HUDEP-2 (cell line): ENCODE data around the gene CARHSP1.
A peak's percentile ranks its signal among the peaks of the same experiment; 100 is the strongest.
"Not testable (repeated sequence)": the region's sequence is repeated elsewhere in the genome, so short reads cannot be mapped to it uniquely, and the experiment has no call there.

ENCODE experiments used
- DNase-seq, 76 experiments: peaks; one replicate each; lab custom pipeline; 2025; ENCODE audit not compliant: unreplicated experiment in 76 of 76; lab: John Stamatoyannopoulos, UW

Gene CARHSP1

DNA sequence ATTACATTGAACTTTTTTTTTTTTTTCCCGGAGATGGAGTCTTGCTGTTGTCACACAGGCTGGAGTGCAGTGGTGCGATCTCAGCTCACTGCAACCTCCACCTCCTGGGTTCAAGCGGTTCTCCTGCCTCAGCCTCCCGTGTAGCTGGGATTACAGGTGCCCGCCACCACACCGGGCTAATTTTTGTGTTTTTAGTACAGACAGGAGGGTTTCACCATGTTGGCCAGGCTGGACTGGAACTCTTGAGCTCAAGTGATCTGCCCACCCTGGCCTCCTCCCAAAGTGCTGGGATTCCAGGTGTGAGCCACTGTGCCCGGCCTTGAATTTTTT, 5.0 kb upstream of the CARHSP1 start:
- not testable (repeated sequence) for DNase-seq

DNA sequence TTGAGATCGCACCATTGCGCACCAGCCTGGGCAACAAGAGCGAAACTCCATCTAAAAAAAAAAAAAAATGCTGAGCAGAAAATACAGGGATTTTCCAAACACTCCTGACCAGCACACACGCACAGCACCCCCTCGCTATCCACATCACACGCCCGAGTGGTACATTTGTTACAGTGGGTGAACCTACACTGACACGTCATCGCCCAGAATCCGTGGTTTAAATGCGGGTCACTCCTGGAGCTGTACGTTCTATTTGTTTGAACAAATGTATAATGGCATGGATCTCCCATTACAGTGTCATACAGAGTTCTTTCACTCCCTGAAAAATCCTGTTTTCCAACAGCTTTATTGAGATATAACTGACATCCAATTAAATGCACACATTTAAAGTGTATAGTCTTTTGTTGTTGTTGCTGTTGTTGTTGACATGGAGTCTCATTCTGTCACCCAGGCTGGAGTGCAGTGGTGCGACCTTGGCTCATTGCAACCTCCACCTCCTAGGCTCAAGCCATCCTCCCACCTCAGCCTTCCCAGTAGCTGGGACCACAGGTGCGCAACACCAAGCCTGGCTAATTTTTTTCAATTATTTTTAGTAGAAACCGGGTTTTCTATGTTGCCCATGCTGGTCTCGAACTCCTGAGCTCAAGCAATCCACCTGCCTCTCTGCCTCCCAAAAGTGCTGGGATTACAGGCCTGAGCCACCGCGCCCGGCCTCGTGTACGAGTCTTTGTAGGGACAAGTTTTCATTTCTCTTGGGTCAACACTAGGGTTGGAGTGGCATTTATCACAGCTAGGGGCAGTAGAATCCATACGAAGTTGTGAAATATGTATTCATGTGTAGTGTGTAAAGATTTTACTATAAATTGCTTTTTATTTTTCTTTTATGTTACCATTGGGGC, 4.4 kb upstream of the CARHSP1 start:
- no peak for DNase-seq

DNA sequence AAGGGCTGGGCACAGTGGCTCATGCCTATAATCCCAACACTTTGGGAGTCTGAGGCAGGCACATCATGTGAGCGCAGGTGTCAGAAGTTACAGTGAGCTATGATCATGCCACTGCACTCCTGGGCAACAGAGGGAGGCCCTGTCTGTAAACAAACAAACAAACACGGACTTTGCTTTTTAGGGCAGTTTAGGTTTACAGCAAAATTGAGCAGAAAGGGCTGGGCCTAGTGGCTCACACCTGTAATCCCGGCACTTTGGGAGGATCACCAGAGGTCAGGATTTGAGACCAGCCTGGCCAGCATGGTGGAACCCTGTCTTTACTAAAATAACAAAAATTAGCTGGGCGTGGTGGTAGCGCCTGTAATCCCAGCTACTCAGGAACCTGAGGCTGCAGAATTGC, 3.3 kb upstream of the CARHSP1 start:
- DNase-seq = no peak

DNA sequence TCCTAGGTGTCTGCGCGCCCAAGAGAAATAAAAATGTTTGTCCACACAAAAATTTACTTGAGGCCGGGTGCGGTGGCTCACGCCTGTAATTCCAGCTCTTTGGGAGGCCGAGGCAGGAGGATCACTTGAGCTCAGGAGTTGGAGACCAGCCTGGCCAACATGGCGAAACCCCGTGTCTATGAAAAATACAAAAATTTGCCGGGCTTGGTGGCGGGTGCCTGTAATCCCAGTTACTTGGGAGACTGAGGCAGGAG, 1.1 kb upstream of the CARHSP1 start:
- not testable (repeated sequence) for DNase-seq

DNA sequence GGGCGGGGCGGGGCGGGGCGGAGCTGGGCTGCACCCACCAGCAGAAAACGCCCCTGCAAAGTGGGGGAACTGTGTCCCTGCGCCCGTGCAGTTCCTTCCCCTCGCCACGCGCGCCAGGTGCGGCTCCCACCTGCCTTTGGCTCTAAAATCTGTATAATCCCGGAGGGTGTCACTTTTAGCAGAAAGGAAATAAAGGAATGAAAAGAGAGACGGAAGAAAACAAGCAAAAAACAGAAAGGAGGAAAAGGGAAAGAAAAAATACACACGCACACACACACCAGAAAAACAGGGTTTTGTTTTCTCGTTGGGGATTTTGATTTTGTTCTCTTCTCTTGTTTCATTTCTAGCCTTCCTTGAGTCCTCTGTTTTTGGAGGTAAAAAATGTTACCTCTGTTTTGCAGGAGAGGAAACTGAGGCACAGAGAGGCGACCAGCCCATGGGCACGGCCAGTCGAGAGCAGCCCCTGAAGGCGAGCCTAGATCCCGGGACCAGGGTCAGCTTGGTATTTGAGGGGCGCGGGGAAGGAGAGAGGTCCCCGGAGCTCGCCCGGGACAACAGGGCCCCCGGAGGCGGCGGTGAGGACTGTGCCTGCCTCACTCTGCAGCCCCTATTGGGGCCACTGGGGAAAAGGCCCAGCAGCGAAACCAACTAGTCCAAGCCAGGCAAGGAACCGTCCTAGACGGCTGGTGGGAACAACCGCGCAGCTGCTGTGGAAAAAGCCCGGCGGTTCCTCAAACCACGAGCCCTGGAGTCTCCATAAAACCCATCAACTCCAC, 594 bp upstream of the CARHSP1 start:
- DNase-seq = peak in 4 of 76 experiments; percentile 9 to 70 (median 14)

DNA sequence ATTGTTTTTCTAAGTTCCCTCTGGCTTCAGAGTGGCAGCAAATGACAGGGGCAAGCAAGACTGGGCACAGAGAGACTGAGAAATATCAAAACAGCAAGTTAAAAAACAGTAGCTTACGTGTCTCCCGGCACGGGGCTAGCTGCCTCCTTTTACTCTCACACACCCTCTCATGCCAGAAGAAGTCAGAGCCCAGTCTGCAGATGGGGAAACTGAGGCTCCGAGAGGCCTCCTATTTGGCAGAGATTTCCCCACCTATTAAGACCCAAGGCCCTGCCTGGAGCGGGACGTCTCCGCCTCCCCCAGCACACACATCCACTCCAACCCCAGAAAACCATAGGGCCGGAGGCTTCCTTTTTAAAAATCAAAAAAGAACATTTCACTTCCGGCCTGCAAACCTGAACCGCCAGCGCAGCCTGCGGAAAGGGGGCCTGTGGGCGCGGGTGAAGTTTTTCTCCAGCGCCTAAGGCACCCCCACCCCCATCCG, 832 bp downstream of the CARHSP1 start:
- peak in 2 of 76 experiments; percentile 57 to 75 for DNase-seq

DNA sequence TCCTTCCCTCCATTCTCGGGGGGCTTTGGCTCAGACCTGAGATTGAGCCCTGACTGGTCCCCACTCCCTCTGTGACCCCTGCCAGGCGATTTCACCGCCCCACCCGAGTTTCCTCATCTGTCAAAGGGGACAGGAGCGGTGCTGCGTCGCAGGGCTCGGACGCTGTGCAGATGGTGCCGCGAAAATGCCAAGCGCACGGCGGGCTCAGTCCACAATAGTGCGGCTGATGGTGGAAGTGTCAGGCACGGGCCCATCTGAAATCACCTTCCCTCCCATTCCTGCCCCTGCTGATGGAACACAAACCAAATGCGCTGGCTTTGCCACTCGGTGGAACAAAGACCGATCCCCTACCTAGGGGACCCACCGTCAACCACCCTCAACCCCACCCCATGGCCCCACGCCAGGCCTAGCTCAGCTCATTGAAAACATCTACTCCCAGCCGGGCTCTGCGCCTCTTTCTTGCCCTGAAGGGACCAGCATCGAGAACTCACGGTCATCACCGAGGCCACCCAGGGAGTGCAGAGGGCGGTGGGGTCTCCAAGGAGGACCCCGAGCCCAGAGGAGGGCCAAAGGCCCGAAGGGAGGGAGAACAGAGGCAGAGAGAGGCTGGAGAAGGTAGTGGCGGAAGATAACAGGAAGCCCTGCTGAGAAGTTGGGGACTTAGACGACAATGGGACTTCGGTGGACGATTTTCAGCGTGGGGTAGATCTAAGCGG, 1.4 kb downstream of the CARHSP1 start:
- DNase-seq = peak in 34 of 76 experiments; percentile 11 to 69 (median 31)

DNA sequence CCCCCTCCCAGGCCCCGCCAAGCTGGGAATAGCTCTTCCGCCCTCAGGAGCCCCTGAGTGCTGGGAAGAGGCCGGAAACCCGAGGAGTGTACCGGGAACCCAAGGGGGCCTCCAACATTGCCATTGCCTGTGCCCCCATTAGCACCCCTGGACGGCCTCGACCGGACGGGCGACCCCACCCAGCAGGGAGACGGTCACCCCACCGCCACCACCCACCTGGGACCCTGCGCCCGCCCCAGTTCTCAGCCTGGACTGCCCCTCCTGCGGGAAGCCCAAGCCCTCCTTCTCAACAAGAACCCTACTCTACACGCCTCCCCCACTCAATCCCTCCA, 2.0 kb downstream of the CARHSP1 start:
- DNase-seq = no peak

DNA sequence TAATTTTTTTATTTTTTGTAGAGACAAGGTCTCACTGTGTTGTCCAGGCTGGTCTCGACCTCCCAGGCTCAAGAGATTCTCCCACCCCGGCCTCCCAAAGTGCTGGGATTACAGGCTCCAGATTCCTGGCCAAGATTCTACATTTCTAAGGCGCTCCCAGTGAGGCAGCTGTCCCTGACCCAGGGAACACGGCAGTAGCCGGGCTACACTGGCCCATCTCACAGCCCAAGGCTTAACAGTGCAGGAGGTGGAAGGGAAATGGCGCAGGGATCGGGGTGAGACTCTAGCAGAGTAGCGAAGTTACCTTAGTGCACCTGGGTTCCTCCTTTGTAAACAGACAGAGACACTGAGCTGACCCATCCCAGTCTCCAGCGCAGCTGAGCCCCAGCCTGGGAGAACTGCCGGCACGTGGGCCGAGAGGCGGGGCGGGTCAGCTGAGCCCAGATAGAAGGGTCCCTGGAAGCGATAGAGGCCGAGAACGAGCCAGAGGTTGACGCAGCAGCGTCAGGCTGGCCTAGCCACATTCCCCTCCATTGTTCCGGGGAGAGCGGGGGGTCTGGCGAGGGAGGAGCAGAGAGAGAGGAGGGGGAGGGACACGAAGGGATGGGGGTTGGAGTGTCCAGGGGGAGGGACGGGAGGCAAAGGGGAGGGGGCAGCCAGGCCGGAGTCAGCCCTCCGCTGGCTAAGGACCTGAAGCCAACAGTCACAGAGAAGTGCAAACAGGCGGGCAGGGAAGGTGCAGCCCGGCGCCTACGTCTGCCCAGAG, 2.5 kb downstream of the CARHSP1 start:
- DNase-seq = no peak

DNA sequence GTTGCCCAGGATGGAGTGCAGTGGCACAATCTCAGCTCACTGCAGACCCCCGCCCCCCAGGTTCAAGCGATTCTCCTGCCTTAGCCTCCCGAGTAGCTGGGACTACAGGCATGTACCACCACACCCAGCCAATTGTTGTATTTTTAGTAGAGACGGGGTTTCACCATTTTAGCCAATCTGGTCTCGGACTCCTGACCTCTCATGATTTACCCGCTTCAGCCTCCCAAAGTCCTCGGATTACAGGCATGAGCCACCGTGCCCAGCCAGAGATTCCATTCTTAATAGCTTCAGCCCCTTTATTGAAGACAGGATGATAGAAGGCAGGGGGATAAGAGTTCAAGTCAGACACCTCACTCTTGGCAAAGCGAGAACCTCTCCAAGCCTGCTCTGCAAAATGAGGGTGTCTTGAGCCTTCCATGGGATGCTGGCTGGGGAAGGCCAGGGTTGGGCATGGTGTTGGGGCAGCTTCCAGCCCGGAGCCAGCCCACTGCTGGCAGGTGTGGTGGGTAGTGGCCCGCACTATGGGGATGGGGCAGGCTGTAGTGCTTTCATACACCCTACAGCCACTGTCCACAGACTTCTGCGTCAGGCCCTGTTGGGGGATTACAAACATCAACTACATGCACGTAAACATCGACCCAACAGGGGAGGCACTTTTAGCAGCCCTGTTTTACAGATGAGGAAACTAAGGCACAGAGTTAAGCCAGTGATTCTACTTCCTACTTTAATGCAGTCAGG, 3.5 kb downstream of the CARHSP1 start:
- no peak for DNase-seq

DNA sequence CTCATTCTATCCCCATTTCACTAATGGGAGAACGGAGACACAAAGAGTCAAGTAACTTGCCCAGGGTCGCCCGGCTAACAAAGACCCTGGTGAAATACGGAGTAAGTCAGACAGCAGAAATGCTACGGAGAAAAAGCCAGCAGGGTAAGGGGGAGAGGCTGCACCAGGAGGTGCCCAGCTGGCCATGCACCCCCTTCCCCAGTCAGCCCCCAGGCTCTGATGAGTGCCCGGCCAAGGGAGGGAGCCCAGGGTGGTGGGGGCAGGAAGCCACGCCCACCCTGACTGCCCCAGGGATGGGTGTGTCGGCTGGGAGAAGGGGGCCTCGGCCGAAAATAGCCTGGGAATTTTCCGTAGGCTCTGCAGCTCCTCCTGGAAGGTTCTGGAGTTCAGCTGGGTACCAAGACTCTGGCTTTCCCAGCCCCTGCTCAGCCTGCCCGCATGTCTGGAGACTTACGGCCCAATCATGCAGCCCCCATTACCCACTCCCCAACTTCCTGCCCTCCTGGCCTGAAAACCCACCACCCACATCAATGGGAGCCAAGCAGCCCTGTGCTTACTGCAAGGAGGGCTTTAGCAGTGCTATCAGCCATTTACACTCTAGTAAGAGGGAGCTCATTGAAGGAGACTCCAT, 4.2 kb downstream of the CARHSP1 start:
- DNase-seq = no peak

DNA sequence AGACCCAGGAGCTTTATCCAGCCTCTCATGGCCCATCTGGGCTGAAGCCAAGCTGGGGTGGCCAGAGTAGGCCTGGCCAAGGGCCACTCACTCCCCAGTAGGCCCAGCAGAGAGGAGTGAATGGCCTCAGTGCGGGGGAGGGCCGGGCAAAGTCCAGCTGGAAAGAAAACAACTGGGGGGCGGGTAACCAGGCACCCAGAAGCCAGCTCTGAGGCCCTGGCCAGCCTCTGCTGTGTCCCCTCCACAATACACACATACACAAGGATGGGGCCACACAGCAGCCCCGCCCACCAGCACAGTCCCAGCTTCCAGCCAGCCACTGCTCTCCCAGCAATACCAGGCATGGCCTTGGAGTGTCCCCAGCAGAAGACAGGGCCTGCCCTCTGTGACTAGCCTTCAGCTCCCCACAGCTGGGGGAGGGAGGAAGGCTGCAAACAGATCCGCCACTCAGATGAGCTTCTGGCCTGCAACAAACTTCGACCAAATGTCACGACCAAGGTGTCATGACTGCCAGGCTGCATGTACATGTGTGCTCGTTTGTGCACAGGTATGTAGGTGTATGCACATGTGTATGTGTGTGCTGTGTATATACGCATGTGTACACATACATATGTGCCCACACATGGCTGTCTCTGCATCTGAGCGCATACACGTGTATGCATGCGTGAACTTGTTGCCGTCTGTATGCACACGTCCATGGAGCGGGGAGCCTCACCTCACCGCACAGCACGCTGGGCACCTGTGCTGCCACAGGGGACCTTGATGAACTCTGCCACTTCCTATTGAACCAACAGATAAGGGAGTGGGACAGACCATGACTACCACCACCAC, 5.0 kb downstream of the CARHSP1 start:
- DNase-seq = peak in 29 of 76 experiments; percentile 8 to 59 (median 24)

DNA sequence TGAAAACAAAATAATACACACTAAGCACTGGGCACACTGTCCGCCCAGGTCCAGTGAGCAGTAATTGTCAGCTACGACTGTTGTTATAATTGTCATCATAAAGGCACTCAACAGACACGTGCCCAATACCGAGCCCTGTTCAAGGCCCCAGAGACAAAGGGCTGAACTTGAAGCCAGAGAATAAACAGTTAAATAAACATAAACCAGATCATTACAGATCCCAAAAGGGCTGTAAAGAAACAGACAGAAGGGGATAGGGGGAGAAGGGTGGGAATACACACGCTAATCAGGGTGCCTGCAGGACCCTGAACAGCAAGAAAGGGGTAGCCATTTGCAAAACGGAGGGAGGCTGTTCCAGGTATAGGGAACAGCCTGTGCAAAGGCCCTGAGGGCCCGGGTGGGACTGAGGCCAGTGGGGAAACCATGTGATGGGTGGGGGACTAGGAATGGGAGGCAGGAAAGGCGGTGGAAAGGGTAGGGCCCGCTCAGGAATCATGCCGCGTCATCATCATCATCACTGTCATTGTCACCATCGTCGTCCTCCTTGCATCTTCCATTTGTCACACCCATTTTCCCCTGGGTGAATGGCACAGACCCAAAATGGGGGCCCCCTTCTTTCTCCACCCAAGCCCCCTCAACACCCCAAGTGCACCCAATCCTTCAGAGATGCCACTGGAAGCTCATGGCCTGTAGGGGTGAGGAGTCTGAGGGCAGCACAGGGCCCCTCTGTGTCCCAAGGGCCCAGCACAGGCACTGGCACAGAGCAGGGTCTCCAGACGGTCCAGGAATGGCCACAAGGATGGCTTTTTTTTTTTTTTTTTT, 6.3 kb downstream of the CARHSP1 start:
- no peak for DNase-seq

DNA sequence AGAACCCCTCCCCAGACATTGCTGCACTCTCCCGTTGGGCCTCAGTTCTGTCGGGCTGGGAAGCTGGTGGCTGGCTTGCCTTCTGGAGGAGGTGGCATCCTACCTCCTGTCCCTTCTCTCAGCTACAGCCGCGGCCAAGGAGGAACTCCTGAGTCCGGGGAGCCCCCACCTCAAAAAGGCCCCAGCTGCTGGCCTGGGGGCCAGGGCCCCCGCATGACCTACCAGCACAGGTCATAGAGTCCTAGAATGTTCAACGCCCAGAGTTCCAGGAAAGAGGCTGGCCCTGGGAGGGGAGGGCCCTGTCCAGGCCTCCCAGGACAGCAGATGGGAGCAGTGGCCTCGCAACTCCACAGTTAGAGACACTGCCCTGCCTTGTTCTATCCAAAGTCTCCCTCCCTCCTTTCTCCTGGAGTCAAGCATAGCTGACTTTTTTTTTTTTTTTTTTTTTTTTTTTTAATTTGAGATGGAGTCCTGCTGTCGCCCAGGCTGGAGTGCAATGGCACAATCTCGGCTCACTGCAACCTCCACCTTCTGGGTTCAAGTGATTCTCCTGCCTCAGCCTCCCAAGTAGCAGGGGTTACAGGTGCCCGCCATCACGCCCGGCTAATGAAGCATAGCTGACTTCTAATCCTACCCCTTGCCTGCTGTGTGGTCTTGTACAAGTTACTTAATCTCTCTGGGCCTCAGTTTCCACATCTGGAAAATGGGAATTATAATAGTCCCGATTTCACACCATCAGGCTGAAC, 7.1 kb downstream of the CARHSP1 start:
- no peak for DNase-seq

DNA sequence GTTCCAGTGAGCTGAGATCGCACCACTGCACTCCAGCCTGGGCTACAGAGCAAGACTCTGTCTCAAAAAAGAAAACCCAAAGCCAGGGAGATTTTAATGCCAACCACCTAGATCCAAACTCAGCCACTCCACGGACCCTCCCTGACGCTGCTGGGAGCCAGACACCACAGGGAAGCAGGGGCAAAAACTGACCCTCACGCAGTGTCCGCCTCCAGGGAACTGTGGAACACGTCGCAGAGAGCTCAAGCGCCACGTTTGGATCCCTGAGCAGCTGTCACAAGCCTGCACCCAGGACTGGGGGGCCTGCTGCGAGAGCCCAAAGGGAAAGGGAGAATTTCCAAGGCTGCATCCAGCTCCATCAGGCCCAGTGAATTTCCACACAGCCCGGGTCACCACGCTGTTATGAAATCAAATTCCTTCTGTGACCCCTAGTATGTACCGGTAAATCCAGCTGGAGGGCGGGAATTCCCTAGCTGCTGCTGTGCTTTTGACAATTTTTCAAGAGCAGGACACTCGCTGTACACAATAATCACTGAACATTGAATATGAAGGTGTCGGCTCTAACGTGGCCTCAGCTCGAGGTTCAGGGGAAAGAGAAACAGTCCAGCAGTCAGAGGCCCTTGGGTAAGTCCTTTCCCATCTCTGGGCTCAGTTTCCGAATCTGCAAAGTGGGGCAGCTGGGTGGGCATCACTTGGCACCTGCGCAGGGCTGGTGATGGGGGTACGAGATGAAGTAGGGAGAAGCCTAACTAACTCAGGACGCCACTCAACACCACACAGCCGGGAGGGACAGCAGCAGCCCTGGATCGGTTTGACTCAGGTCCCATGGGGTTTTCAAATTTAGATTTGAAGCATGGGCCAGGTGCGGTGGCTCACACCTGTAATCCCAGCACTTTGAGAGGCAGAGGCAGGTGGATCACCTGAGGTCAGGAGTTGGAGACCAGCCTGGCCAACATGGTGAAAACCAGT, 8.6 kb downstream of the CARHSP1 start:
- DNase-seq = no peak
